ENCODE measurements around the gene GYS1.

GYS1 gene

GRCh38 chr19:48962029-48962848 lies 30.9 kb downstream of the GYS1 start:
- TF ChIP-seq GATA2 (IDR thresholded peaks at IDR 0.05; ENCODE audit: low read depth, low read length), result no peak
- no peak for TF ChIP-seq GATA3 (IDR thresholded peaks at IDR 0.05; ENCODE audit: low read depth, low read length)

GRCh38 chr19:48961673-48962028 lies 31.5 kb downstream of the GYS1 start:
- TF ChIP-seq GATA3 (IDR thresholded peaks at IDR 0.05; ENCODE audit: low read depth, low read length) (no peak), GATA2 (IDR thresholded peaks at IDR 0.05; ENCODE audit: low read depth, low read length) (no peak)

GRCh38 chr19:48961051-48961649 lies 32.0 kb downstream of the GYS1 start:
- TF ChIP-seq GATA2 (IDR thresholded peaks at IDR 0.05; ENCODE audit: low read depth, low read length), result no peak
- no peak for TF ChIP-seq GATA3 (IDR thresholded peaks at IDR 0.05; ENCODE audit: low read depth, low read length)

- no peak for TF ChIP-seq GATA2 (IDR thresholded peaks at IDR 0.05; ENCODE audit: low read depth, low read length)
Measured at GRCh38 chr19:48959341-48960239, 33.5 kb downstream of the GYS1 start.

GRCh38 chr19:48958006-48958405 lies 35.1 kb downstream of the GYS1 start:
- TF ChIP-seq GATA3 (IDR thresholded peaks at IDR 0.05; ENCODE audit: low read depth, low read length) (no peak), GATA2 (IDR thresholded peaks at IDR 0.05; ENCODE audit: low read depth, low read length) (no peak)

- TF ChIP-seq GATA3 (IDR thresholded peaks at IDR 0.05; ENCODE audit: low read depth, low read length), result no peak
- TF ChIP-seq GATA2 (IDR thresholded peaks at IDR 0.05; ENCODE audit: low read depth, low read length), result no peak
Measured at GRCh38 chr19:48955308-48955958, 37.7 kb downstream of the GYS1 start.

GRCh38 chr19:48954595-48955307 lies 38.4 kb downstream of the GYS1 start, which contains the start of gene BAX:
BAX (plus strand) TSS chr19:48954875; CDS start chr19:48954929, 54 bp downstream.
- TF ChIP-seq GATA3 (IDR thresholded peaks at IDR 0.05; ENCODE audit: low read depth, low read length) (no peak), GATA2 (IDR thresholded peaks at IDR 0.05; ENCODE audit: low read depth, low read length) (peak; percentile 58)

- TF ChIP-seq GATA3 (IDR thresholded peaks at IDR 0.05; ENCODE audit: low read depth, low read length) (no peak), GATA2 (IDR thresholded peaks at IDR 0.05; ENCODE audit: low read depth, low read length) (no peak)
Measured at GRCh38 chr19:48953990-48954594, 39.0 kb downstream of the GYS1 start.

GRCh38 chr19:48953141-48953540 lies 40.0 kb downstream of the GYS1 start:
- TF ChIP-seq GATA3 (IDR thresholded peaks at IDR 0.05; ENCODE audit: low read depth, low read length) (no peak), GATA2 (IDR thresholded peaks at IDR 0.05; ENCODE audit: low read depth, low read length) (no peak)

- TF ChIP-seq GATA3 (IDR thresholded peaks at IDR 0.05; ENCODE audit: low read depth, low read length), result no peak
- no peak for TF ChIP-seq GATA2 (IDR thresholded peaks at IDR 0.05; ENCODE audit: low read depth, low read length)
Measured at GRCh38 chr19:48950830-48951519, 42.1 kb downstream of the GYS1 start.

- no peak for TF ChIP-seq GATA2 (IDR thresholded peaks at IDR 0.05; ENCODE audit: low read depth, low read length)
Measured at GRCh38 chr19:48950159-48950558, 43.0 kb downstream of the GYS1 start.

GRCh38 chr19:48947258-48947542 lies 45.9 kb downstream of the GYS1 start:
- no peak for TF ChIP-seq GATA3 (IDR thresholded peaks at IDR 0.05; ENCODE audit: low read depth, low read length)
- TF ChIP-seq GATA2 (IDR thresholded peaks at IDR 0.05; ENCODE audit: low read depth, low read length), result no peak

Measured in SH-SY5Y (cell line).